SK-N-SH (cell line): Measurements from ENCODE around the gene WTAP.

Source experiments
- ELF1 ChIP-seq: IDR thresholded peaks from 2 replicates; pipeline ENCODE4 v1.4.0; 2012
- MAX ChIP-seq: IDR thresholded peaks from 2 replicates; pipeline ENCODE4 v1.4.0; 2012; ENCODE audit warnings: low read depth
- TEAD4 ChIP-seq: IDR thresholded peaks from 2 replicates; pipeline ENCODE4 v1.4.0; 2012; ENCODE audit warnings: mild to moderate bottlenecking, borderline replicate concordance; ENCODE audit not compliant: insufficient read depth
- YY1 ChIP-seq: IDR thresholded peaks from 2 replicates; pipeline ENCODE4 v1.4.0; 2012; ENCODE audit warnings: low read depth, mild to moderate bottlenecking
- TF ChIP-seq, protein P1 (sequence below): fragments of 200-600 bp; sonication (generic); IDR thresholded peaks from 2 replicates; pipeline ENCODE4 v1.6.1; 2017; ENCODE audit warnings: antibody characterized with exemption, mild to moderate bottlenecking, moderate library complexity

- no peak for TF ChIP-seq YY1
- no peak for TF ChIP-seq ELF1
- TF ChIP-seq TEAD4, result no peak
- no peak for TF ChIP-seq MAX
- TF ChIP-seq, protein P1, sequence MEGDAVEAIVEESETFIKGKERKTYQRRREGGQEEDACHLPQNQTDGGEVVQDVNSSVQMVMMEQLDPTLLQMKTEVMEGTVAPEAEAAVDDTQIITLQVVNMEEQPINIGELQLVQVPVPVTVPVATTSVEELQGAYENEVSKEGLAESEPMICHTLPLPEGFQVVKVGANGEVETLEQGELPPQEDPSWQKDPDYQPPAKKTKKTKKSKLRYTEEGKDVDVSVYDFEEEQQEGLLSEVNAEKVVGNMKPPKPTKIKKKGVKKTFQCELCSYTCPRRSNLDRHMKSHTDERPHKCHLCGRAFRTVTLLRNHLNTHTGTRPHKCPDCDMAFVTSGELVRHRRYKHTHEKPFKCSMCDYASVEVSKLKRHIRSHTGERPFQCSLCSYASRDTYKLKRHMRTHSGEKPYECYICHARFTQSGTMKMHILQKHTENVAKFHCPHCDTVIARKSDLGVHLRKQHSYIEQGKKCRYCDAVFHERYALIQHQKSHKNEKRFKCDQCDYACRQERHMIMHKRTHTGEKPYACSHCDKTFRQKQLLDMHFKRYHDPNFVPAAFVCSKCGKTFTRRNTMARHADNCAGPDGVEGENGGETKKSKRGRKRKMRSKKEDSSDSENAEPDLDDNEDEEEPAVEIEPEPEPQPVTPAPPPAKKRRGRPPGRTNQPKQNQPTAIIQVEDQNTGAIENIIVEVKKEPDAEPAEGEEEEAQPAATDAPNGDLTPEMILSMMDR, result no peak
These were observed 8.7 kb upstream of the WTAP start for GRCh38 chr6:159718634-159719033.
